WI38 (cell line): Measurements from ENCODE around the gene LHPP.

Experiments
- H3K4me3 ChIP-seq: 2 replicates; pipeline ENCODE4 v1.5.1; 2011; ENCODE audit warnings: low read depth, mild to moderate bottlenecking, control low read depth, low read length
- TF ChIP-seq, protein P1 (sequence below): IDR thresholded peaks from 2 replicates; pipeline ENCODE4 v1.5.1; 2012; ENCODE audit warnings: low read depth, mild to moderate bottlenecking, control low read depth, low read length

Gene LHPP

DNA sequence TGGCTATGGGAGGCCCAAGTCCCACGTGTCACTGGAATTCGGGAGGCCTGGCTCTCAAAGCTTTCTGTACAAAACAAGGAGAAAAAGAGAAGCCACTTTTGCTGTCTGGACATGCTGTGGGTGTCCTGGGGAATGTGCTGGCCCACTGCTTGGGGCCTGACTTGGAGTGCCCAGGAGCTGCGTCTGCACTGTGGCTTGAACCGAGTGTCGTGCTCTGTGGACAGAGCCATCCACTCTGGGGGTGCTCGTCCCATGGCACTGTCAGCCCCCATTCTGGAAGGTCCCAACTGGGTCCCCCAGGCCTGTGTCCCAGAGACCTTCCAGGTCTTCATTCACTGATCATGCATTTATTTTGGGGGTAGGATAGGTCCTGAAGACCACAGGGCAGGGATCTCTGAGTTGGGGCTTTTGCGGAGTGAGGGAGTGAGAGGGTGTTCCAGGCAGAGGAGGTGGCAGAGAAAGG is 138.0 kb downstream of the LHPP start:
- H3K4me3 ChIP-seq: no peak overlapping the region
- TF ChIP-seq, protein P1, sequence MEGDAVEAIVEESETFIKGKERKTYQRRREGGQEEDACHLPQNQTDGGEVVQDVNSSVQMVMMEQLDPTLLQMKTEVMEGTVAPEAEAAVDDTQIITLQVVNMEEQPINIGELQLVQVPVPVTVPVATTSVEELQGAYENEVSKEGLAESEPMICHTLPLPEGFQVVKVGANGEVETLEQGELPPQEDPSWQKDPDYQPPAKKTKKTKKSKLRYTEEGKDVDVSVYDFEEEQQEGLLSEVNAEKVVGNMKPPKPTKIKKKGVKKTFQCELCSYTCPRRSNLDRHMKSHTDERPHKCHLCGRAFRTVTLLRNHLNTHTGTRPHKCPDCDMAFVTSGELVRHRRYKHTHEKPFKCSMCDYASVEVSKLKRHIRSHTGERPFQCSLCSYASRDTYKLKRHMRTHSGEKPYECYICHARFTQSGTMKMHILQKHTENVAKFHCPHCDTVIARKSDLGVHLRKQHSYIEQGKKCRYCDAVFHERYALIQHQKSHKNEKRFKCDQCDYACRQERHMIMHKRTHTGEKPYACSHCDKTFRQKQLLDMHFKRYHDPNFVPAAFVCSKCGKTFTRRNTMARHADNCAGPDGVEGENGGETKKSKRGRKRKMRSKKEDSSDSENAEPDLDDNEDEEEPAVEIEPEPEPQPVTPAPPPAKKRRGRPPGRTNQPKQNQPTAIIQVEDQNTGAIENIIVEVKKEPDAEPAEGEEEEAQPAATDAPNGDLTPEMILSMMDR: no peak

DNA sequence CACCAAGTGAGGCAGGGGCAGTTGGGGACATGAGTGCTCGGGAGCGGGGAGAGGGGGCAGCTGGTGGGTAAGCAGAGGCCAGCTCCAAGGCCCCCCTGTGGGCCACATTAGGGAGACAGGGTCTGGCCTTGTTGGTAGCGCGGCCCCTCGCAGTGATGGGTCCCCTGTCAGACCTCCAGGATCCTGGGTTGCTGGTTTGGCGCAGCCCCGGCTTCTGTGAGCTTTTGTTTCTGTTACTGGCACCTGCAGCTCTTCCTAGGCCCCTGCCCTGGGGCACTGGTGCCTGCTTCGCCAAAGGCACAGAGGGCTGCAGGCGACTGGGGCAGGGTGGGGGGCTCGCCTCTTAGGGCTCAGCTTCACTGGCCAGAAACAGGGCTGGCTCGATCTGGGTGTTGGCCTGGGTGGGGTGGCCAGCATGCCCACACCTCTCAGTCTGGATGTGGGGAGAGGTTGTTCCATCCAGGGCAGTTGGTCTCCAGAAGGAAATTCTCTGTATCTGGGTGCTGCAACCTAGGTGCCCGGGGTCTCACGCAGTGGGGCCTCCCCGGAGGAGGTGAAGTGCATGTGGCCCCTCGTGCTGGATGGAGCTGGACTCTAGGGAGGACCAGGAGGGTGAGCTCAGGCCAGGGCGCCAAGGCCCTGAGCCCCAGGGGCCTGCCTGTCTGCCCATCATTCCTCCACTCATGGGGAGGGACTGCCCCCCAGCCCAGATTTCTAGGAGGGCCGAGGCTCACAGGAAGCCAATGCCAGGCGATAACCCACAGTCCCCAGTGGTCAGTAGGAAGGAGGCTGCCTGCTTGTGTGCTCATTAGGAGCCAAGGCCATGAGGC is 138.6 kb downstream of the LHPP start:
- TF ChIP-seq, protein P1: no peak
- no peak overlapping the region for H3K4me3 ChIP-seq

DNA sequence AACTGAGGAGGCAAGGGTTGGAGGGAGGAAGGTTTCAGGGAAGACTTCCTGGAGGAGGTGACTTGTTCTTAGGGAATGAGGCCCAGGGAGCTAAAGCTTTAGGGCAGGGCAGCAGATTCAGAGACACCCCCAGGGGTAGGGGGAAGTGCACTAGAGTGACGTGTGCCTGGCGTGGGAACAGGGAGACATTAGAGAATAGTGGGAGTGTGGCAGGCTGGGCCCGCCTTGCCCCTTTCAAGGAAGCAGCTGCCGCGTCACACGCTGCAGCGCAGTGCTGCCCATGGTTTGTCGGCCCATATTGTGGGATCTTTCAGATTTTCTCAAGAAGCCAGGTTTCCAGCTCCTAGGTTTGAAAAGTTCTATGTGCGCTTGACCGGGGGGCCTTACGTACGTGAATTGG is 139.4 kb downstream of the LHPP start:
- no peak overlapping the region for H3K4me3 ChIP-seq
- TF ChIP-seq, protein P1: no peak

DNA sequence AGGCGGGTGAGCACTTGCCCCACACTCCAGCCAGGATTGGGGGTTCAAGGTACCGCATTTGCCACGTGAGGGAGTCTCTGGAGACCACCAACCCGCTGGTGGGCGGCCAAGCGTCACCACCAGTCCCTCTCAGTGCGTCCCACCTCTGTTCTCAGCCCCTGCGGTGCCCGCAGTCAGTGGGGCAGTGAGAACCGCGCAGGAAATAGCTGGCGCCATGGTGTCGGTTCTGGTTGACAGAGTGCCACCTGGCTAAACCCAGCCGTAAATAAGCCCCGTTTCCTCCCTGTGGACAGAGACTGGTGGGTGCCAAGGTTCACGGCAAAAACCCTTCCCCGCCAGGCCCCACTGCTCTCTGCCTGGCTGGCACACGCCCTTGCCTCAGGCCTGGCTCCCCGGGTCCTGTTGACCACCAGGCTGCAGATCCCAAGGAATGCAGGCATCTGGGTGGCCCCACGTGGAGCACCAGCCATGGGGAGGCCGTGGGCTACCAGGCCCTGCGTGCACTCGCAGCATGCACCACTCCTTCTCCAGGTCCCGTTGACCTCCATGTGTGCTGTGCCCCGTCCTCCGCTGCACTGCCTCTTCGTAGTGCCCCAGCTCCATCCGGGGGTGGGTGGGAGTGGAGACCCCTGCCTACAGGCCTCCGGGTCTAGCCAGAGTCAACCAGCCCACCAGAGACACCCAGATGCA is 140.0 kb downstream of the LHPP start:
- TF ChIP-seq, protein P1: no peak
- H3K4me3 ChIP-seq: no peak overlapping the region

DNA sequence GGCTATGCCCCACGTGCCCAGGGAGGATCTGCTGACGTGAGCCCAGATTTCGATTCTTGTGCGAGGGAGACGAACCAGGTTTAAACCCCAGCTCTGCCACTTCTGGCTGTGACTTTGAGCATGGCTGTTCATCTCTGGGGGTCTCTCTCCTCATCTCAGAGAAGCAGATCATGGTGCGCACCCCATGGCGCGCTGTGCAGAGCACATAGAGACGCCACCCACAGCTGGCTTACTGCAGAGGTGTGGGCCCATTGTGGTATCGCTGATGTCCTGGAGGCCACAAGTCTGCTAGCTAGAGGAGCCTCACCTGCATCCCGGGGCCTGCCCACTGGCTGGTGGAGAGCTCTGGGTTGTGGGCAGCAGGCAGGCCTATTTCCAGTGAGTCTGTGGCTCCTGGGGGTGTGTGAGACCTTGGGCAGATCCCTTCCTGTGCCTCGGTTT is 140.5 kb downstream of the LHPP start:
- TF ChIP-seq, protein P1: no peak
- no peak overlapping the region for H3K4me3 ChIP-seq

DNA sequence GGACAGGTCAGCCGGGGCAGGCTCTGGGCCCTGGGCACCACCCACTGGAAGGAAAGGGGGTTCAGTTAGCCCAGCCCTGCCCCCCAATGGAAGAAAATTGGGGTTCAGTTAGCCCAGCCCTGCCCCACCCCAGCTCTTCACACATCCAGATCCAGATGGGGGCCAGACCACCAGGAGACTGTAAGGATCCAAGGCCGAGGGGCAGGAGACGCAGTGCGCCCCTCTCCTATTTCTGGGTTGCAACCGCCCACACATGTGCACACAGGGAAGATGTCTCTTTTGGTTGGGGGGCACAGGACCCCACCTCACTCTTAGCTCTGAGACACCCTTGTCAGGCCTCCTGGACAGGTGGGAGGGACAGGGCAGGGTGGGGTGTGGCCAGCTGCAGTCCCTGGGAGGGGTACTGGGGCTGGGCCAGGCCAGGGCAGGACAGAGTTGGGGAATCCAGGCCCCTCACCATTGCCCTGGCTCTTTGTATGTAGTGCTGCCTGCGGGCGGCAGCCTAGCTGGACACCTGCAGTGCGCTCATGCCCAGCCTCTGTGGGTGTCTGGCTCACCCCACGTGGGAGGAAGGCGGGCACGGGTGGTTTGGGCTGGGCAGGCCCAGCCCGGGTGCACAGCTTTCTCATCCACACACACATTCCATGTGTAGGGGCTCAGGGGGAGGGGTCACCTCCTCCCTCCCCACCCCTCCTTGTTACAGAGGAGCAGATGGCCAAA is 141.2 kb downstream of the LHPP start:
- TF ChIP-seq, protein P1: no peak

More for the DNA sequence above, 141.2 kb downstream of the LHPP start:
- no peak overlapping the region for H3K4me3 ChIP-seq
